ENCODE measurements around the gene TSPOAP1. TPM values are rescaled to one million over a fixed set of nuclear protein-coding genes. Genes with fewer than 3 reads are reported as not detected.

Gene TSPOAP1
- total RNA-seq, 4 donors from 2014 or later = 0.59 to 43.7 (median 32.4) TPM

DNA sequence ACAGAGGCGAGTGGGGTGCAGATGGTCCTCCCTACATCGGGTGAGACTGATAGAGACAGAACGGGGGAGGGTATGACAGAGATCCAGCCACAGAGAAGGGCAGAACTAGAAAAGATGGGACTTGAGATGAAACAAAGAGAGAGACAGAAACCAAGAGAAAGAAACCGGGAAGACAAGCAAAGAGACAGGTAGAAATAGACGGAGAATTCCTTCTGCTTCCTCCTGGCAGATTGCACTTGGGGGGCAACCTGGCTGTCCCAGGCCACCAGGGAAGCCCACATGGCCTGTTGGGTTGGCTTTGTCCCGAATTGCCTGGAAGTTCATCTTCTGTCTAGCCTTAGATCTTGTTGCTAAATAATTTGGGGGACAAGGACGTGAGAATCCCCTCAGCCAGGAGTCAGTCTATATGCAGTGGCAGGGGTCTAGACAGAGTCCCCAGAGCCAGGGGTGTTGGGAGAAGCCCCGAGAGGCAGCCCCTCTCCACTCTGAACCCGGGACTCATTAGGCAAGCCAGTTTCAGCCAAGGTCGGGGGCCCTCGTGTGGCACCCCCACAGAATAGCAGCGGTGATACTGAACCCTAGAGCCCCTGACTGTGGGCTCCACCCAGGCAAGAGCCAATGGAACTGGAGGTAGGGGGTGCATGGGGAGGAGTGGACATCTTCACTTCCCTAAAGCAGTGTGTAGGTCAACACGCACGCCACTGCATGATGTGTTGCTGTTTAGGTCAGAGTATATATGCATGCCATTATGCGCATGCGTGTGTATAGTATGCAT, 627 bp upstream of the TSPOAP1 start:
- Histone ChIP-seq H3K27me3 (no peaks in the 10 kb centered on the region), H3K4me3 (no peak overlapping the region), H3K9me3 (no peaks in the 10 kb centered on the region), H3K27ac (no peak overlapping the region), H3K4me1 (no peaks in the 10 kb centered on the region), H3K36me3 (no peaks in the 10 kb centered on the region)
- TF ChIP-seq POLR2A (IDR thresholded peaks at IDR 0.05) = no peak
- TF ChIP-seq, protein P1, sequence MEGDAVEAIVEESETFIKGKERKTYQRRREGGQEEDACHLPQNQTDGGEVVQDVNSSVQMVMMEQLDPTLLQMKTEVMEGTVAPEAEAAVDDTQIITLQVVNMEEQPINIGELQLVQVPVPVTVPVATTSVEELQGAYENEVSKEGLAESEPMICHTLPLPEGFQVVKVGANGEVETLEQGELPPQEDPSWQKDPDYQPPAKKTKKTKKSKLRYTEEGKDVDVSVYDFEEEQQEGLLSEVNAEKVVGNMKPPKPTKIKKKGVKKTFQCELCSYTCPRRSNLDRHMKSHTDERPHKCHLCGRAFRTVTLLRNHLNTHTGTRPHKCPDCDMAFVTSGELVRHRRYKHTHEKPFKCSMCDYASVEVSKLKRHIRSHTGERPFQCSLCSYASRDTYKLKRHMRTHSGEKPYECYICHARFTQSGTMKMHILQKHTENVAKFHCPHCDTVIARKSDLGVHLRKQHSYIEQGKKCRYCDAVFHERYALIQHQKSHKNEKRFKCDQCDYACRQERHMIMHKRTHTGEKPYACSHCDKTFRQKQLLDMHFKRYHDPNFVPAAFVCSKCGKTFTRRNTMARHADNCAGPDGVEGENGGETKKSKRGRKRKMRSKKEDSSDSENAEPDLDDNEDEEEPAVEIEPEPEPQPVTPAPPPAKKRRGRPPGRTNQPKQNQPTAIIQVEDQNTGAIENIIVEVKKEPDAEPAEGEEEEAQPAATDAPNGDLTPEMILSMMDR (IDR thresholded peaks at IDR 0.05) = no peak
- intact Hi-C loops (cut with DNase I; ENCODE audit: low total_unique reads) = no loop called here
- no peak for DNase-seq

DNA sequence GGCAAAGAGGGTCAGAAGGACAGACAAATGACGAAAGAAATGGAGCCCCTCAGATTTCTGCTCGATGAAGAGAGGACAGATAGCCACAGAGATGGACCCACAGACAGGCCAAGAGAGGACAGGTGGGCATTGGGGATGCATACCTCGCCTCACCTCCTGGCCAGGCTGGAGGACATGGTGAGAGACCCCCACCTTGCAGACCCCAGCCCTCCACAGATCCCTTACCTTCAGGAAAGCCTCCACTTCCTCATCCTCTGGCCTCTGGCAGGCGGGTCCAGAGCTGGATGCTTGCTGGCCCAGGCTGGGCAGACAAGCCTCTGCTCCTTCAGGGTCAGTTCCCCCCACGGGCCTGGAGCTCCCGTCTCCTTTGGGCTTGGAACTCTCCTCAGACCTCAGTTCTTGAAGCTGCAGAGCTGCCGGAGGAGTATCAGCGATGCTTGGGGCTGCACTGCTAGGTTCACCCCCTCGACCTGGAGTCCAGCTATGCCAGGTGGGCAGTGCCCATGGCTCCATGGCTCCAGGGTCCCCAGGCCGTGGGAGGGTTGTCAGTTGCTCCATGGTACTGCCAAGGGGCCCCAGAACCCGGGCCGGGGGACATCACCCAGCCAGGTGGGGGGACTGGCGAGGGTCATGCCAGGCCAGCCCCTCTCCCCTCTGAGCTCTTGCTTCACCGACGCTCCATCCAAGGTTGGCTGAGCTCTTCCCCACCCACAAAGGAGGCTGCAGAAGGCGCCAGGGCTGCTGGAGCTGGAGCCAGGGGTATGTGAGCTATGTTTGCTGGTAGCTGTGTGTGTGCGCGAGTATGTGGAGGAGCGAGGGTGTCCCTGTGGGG, 1.0 kb downstream of the TSPOAP1 start:
- Histone ChIP-seq H3K27me3 (no peaks in the 10 kb centered on the region), H3K4me1 (no peaks in the 10 kb centered on the region), H3K4me3 (no peak overlapping the region), H3K27ac (no peak overlapping the region), H3K9me3 (no peaks in the 10 kb centered on the region), H3K36me3 (no peaks in the 10 kb centered on the region)
- no peak for DNase-seq
- intact Hi-C loops (cut with DNase I; ENCODE audit: low total_unique reads) = no loop called here
- no peak for TF ChIP-seq POLR2A (IDR thresholded peaks at IDR 0.05)
- TF ChIP-seq, protein P1 (IDR thresholded peaks at IDR 0.05) = no peak

DNA sequence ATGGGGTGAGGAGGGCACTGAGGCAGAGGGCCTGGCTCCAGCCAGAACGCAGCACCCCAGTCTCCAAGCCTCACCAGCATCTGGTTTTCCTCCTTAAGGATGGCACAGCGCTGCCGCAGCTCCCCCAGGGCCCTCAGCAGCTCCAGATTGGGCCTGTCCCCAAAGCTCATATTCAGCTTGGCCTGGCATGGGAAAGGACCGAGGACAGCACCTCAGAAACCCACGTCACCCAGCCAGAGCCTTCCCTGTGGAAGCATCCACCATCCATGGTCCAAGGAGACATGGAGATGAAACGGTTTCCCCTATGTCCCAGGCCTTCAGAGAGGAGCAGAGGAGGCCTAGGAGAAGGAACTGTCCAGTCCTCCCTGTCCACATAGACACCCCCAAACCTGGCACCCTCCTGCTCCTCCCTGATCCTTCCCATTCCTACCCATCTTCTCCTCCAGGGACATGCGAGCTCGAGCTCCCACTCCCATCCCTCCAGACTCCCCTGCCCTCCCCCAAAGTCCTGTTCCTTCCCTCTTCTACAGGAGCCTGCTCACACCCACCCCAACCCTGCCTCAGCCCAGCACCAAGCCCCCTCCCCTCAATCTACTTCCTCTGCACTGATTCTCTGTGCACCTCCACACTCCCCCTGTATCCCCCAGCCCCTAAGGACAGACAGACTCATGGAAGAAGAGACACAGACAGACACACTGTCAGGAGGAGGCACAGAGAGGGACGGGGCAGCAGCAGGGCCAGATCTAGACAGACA, 1.8 kb downstream of the TSPOAP1 start:
- H3K27me3 ChIP-seq = no peaks in the 10 kb centered on the region
- H3K4me1 ChIP-seq = no peaks in the 10 kb centered on the region
- no peak for TF ChIP-seq POLR2A (IDR thresholded peaks at IDR 0.05)
- TF ChIP-seq, protein P1 (IDR thresholded peaks at IDR 0.05) = no peak
- intact Hi-C loops (cut with DNase I; ENCODE audit: low total_unique reads) = no loop called here
- no peaks in the 10 kb centered on the region for H3K36me3 ChIP-seq
- no peaks in the 10 kb centered on the region for H3K9me3 ChIP-seq
- no peak overlapping the region for H3K4me3 ChIP-seq
- DNase-seq = no peak
- H3K27ac ChIP-seq = no peak overlapping the region

DNA sequence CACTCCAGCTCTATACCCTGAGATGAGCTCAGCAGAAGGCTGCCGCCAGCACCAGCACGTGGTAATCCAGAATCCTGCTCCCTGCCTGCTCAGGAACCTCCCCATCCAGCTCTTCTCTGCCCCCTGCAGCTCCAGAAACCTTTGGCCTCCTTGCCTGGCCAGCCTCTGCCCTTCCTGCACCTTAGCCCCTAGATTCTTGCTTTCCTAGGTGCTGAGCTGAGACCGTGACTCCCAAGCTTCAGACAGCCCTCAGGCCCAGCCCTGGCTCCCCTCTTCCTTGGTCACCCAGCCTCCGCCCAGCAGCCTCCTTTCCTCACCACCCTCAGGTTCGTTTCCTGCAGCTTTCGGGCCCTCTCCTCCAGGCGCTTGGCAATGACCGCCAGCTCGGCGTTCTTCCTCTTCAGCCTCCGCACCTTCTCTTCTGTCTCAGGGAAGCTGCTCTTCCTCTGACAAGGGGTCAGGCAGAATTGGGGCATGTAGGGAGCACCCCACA, 2.6 kb downstream of the TSPOAP1 start:
- H3K27me3 ChIP-seq = no peaks in the 10 kb centered on the region
- no peak overlapping the region for H3K27ac ChIP-seq
- no peak for DNase-seq
- no peak for TF ChIP-seq POLR2A (IDR thresholded peaks at IDR 0.05)
- no peaks in the 10 kb centered on the region for H3K9me3 ChIP-seq
- intact Hi-C loops (cut with DNase I; ENCODE audit: low total_unique reads) = no loop called here
- no peaks in the 10 kb centered on the region for H3K36me3 ChIP-seq
- no peak overlapping the region for H3K4me3 ChIP-seq
- H3K4me1 ChIP-seq = no peaks in the 10 kb centered on the region

DNA sequence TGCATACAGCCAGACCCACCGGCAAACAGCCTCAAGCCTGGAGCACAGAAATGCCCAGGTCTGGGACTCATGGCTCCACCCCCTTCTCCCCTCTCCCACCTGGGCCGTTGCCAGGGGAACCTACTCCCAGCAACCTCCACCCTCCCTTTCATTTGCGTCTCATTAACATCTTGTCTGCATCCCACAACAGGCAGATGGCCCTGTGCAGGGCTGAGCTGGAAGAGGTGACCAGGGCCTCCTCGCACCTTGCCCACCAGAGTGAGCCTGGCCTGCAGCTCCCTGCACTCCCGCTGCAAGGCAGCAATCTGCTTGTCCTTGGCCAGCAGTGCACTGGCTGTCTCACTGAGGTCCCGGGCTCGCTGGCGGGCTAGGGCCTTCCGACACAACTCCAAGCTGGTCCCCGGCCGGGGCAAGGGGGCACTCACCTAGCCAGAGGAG, 3.3 kb downstream of the TSPOAP1 start:
- intact Hi-C loops (cut with DNase I; ENCODE audit: low total_unique reads) = no loop called here
- H3K9me3 ChIP-seq = no peaks in the 10 kb centered on the region

More for the DNA sequence above, 3.3 kb downstream of the TSPOAP1 start:
- Histone ChIP-seq H3K36me3 (no peaks in the 10 kb centered on the region), H3K4me1 (no peaks in the 10 kb centered on the region), H3K27ac (no peak overlapping the region), H3K4me3 (peak overlapping the region in 1 of 2 donors; percentile 75), H3K27me3 (no peaks in the 10 kb centered on the region)
- no peak for DNase-seq
- TF ChIP-seq POLR2A (IDR thresholded peaks at IDR 0.05) = no peak
- TF ChIP-seq, protein P1 (IDR thresholded peaks at IDR 0.05) = no peak

All from uterus (tissue), 4 donors.